HCT116 (cell line): ENCODE results near the gene IFRD2.
"Not testable (repeated sequence)": the region's sequence is repeated elsewhere in the genome, so short reads cannot be mapped to it uniquely, and the experiment has no call there.

Source experiments
- JUND ChIP-seq: IDR thresholded peaks from 2 replicates; pipeline ENCODE4 v1.6.1; 2012
- POLR2A ChIP-seq: IDR thresholded peaks from 2 replicates; pipeline ENCODE4 v1.7.0; 2011; ENCODE audit warnings: borderline replicate concordance; ENCODE audit not compliant: insufficient read depth, insufficient read length; ENCODE audit errors: extremely low read depth
- TF ChIP-seq, protein P1 (sequence below), 3 experiments: fragments of 200-600 bp in 1 of 3; sonication (generic) in 1 of 3; IDR thresholded peaks in 2 of 3; conservative IDR thresholded peaks in 1 of 3; 2 replicates each; pipeline ENCODE4 v1.5.1; 2012 to 2017; ENCODE audit warnings: low read depth in 2 of 3, low read length in 2 of 3, antibody characterized with exemption in 1 of 3, borderline replicate concordance in 1 of 3, control low read depth in 1 of 3, mild to moderate bottlenecking in 1 of 3, mixed read lengths in 1 of 3, mixed run types in 1 of 3, moderate library complexity in 1 of 3; ENCODE audit not compliant: insufficient read depth in 1 of 3
- TF ChIP-seq, protein P2 (sequence below): IDR thresholded peaks from 2 replicates; pipeline ENCODE4 v1.6.1; 2012; ENCODE audit warnings: low read depth

DNA sequence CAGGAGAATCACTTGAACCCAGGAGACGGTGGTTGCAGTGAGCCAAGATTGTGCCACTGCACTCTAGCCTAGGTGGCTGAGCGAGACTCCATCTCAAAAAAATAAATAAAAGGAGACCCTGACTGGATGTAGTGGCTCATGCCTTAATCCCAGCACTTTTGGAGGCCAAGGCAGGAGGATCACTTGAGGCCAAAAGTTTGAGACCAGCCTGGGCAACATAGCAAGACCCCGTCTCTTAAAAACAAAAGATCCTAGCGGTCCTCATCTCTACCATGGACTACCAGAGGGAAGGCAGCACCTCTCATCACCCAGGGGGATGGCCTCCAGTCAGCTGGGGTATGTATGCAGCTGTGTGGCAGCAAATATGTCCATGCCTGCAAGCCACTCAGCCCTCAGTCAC is 30.0 kb downstream of the IFRD2 start:
- TF ChIP-seq, protein P1, sequence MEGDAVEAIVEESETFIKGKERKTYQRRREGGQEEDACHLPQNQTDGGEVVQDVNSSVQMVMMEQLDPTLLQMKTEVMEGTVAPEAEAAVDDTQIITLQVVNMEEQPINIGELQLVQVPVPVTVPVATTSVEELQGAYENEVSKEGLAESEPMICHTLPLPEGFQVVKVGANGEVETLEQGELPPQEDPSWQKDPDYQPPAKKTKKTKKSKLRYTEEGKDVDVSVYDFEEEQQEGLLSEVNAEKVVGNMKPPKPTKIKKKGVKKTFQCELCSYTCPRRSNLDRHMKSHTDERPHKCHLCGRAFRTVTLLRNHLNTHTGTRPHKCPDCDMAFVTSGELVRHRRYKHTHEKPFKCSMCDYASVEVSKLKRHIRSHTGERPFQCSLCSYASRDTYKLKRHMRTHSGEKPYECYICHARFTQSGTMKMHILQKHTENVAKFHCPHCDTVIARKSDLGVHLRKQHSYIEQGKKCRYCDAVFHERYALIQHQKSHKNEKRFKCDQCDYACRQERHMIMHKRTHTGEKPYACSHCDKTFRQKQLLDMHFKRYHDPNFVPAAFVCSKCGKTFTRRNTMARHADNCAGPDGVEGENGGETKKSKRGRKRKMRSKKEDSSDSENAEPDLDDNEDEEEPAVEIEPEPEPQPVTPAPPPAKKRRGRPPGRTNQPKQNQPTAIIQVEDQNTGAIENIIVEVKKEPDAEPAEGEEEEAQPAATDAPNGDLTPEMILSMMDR (IDR thresholded peaks at IDR 0.05 in 2 of 3, conservative IDR thresholded peaks at IDR 0.05 in 1 of 3; ENCODE audit: borderline replicate concordance in 1 of 3, insufficient read depth in 1 of 3, low read depth in 2 of 3, low read length in 2 of 3), result not testable (repeated sequence)
- not testable (repeated sequence) for TF ChIP-seq POLR2A, JUND
- TF ChIP-seq, protein P2, sequence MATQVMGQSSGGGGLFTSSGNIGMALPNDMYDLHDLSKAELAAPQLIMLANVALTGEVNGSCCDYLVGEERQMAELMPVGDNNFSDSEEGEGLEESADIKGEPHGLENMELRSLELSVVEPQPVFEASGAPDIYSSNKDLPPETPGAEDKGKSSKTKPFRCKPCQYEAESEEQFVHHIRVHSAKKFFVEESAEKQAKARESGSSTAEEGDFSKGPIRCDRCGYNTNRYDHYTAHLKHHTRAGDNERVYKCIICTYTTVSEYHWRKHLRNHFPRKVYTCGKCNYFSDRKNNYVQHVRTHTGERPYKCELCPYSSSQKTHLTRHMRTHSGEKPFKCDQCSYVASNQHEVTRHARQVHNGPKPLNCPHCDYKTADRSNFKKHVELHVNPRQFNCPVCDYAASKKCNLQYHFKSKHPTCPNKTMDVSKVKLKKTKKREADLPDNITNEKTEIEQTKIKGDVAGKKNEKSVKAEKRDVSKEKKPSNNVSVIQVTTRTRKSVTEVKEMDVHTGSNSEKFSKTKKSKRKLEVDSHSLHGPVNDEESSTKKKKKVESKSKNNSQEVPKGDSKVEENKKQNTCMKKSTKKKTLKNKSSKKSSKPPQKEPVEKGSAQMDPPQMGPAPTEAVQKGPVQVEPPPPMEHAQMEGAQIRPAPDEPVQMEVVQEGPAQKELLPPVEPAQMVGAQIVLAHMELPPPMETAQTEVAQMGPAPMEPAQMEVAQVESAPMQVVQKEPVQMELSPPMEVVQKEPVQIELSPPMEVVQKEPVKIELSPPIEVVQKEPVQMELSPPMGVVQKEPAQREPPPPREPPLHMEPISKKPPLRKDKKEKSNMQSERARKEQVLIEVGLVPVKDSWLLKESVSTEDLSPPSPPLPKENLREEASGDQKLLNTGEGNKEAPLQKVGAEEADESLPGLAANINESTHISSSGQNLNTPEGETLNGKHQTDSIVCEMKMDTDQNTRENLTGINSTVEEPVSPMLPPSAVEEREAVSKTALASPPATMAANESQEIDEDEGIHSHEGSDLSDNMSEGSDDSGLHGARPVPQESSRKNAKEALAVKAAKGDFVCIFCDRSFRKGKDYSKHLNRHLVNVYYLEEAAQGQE, result not testable (repeated sequence)
